Measurements from ENCODE around the gene COL10A1.

DNA sequence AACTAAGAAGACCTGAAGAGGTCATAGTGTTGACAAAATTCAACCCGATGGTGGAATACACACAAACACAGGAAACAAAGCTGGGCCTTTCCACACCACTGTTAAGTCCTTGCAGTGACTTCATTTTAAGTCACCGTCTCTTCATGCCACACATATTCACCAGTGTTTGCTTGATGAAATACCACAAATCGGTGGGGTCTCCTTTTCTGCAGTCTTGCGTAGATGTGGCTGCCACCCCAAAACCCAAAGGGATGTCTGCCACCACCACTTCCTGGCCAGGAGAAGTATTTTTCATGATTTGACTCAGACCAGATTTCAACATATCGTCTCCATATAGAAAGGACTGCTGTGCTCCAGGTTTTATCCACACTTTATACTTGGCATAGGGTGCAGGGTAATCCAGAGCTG lies 11.0 kb upstream of the COL10A1 start:
- TF ChIP-seq POLR2A (IDR thresholded peaks at IDR 0.05), result no peak
- TF ChIP-seq, protein P1, sequence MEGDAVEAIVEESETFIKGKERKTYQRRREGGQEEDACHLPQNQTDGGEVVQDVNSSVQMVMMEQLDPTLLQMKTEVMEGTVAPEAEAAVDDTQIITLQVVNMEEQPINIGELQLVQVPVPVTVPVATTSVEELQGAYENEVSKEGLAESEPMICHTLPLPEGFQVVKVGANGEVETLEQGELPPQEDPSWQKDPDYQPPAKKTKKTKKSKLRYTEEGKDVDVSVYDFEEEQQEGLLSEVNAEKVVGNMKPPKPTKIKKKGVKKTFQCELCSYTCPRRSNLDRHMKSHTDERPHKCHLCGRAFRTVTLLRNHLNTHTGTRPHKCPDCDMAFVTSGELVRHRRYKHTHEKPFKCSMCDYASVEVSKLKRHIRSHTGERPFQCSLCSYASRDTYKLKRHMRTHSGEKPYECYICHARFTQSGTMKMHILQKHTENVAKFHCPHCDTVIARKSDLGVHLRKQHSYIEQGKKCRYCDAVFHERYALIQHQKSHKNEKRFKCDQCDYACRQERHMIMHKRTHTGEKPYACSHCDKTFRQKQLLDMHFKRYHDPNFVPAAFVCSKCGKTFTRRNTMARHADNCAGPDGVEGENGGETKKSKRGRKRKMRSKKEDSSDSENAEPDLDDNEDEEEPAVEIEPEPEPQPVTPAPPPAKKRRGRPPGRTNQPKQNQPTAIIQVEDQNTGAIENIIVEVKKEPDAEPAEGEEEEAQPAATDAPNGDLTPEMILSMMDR (IDR thresholded peaks at IDR 0.05), result no peak
